Natural killer cell (primary cell): Measurements from ENCODE around the gene AKAP17A. TPM values are rescaled to one million over a fixed set of nuclear protein-coding genes. Genes with fewer than 3 reads are reported as not detected.
"Not testable (repeated sequence)": the region's sequence is repeated elsewhere in the genome, so short reads cannot be mapped to it uniquely, and the experiment has no call there.

ENCODE experiments used
- ATAC-seq, 3 donors: fragments of 150-1000 bp in 2 of 3; fragments of 200-7000 bp in 1 of 3; cut with Tn5 transposase; 1 replicate in 1 of 3; 2 replicates in 2 of 3; pipeline ENCODE4 v1.10.0; 2021; ENCODE audit warnings: mild to moderate bottlenecking in 2 of 3, moderate library complexity in 2 of 3
- DNase-seq, 2 donors: peaks; one replicate each; pipeline versions ENCODE4 v3.0.0 to v3.0.0-alpha.2; 2013 to 2021; ENCODE audit warnings: mixed read lengths in 1 of 2
- H3K27ac ChIP-seq: one replicate; pipeline ENCODE4 v1.5.1; 2013; ENCODE audit warnings: mild to moderate bottlenecking, low read length
- H3K27me3 ChIP-seq: one replicate; pipeline ENCODE4 v1.6.1; 2013; ENCODE audit warnings: low read length; ENCODE audit not compliant: control insufficient read depth, insufficient read depth
- H3K36me3 ChIP-seq: one replicate; pipeline ENCODE4 v1.6.1; 2013; ENCODE audit warnings: low read length; ENCODE audit not compliant: control insufficient read depth, insufficient read depth
- H3K4me1 ChIP-seq: one replicate; pipeline ENCODE4 v1.6.1; 2013; ENCODE audit warnings: low read length; ENCODE audit not compliant: control insufficient read depth, insufficient read depth
- H3K4me3 ChIP-seq: one replicate; pipeline ENCODE4 v1.5.1; 2013; ENCODE audit warnings: low read length
- H3K9me3 ChIP-seq: one replicate; pipeline ENCODE4 v1.6.1; 2013; ENCODE audit warnings: low read length; ENCODE audit not compliant: control insufficient read depth, insufficient read depth
- H3K27ac Mint-ChIP-seq, 2 donors: one replicate each; pipeline ENCODE4 v1.8.0; 2022; ENCODE audit warnings: mild to moderate bottlenecking in 2 of 2, mixed read lengths in 2 of 2, moderate library complexity in 1 of 2
- H3K27me3 Mint-ChIP-seq, 2 donors: one replicate each; pipeline ENCODE4 v1.8.0; 2022; ENCODE audit warnings: low read depth in 2 of 2, mixed read lengths in 2 of 2
- H3K36me3 Mint-ChIP-seq: one replicate; pipeline ENCODE4 v1.8.0; 2022; ENCODE audit warnings: mixed read lengths
- H3K4me1 Mint-ChIP-seq, 2 donors: one replicate each; pipeline ENCODE4 v1.8.0; 2022; ENCODE audit warnings: mixed read lengths in 2 of 2
- H3K4me3 Mint-ChIP-seq: one replicate; pipeline ENCODE4 v1.8.0; 2022; ENCODE audit warnings: mild to moderate bottlenecking, moderate library complexity, mixed read lengths
- H3K9me3 Mint-ChIP-seq, 2 donors: one replicate each; pipeline ENCODE4 v1.8.0; 2022; ENCODE audit warnings: mixed read lengths in 2 of 2
- CTCF ChIP-seq: fragments of 200-600 bp; IDR thresholded peaks from one replicate; pipeline ENCODE4 v1.8.0; 2022; ENCODE audit warnings: antibody characterized with exemption
- WGBS: methylation state at CpG from one replicate; pipeline ENCODE4 v1.1.7; 2013; ENCODE audit warnings: missing lambda C conversion rate; ENCODE audit not compliant: insufficient coverage; 5-methylcytosine and 5-hydroxymethylcytosine counted together
- intact Hi-C: fragments of 100-400 bp; cut with micrococcal nuclease; formaldehyde crosslinking; loops from one replicate; pipeline ENCODE4 v1.14.2; 2022
- total RNA-seq, 4 donors: library from RNA; stranded (reverse); fragments of 120-200 nt in 1 of 4; gene quantifications; one replicate each; pipeline versions ENCODE4 v1.2.3 to v1.2.4, GENCODE V29; 2013 to 2022

Gene AKAP17A
- total RNA-seq, 3 donors from 2014 or later (not counting 1 experiment from before 2014, with no cell fraction given): 120 to 141 (median 121) TPM

GRCh38 chrX:1555370-1555769 is 36.0 kb upstream of the AKAP17A start:
- Histone ChIP-seq H3K36me3 (no peaks in the 10 kb centered on the region), H3K9me3 (peaks cover 5% of the 10 kb centered on the region), H3K27ac (peak overlapping the region; percentile 94), H3K4me1 (peaks cover 48% of the 10 kb centered on the region), H3K27me3 (no peaks in the 10 kb centered on the region), H3K4me3 (no peak overlapping the region)
- WGBS: 89% methylated on average over 6 of the region's 6 CpGs
- DNase-seq (no peak), ATAC-seq (no peak)
- Mint-ChIP-seq H3K4me1 (peaks cover 26 to 33% of the 10 kb centered on the region in 2 donors), H3K4me3 (peak overlapping the region; percentile 74), H3K27me3 (no peaks in the 10 kb centered on the region), H3K27ac (peak overlapping the region; percentile 85 to 89), H3K9me3 (peaks cover 0 to 6% of the 10 kb centered on the region in 2 donors), H3K36me3 (no peaks in the 10 kb centered on the region)
- TF ChIP-seq CTCF: no peak
- intact Hi-C loops: no loop called here

GRCh38 chrX:1557442-1557841 is 34.0 kb upstream of the AKAP17A start:
- intact Hi-C loops, ATAC-seq, H3K27ac Mint-ChIP-seq, DNase-seq, H3K27me3 ChIP-seq, H3K9me3 Mint-ChIP-seq, H3K36me3 Mint-ChIP-seq, H3K27ac ChIP-seq, H3K9me3 ChIP-seq, H3K36me3 ChIP-seq, H3K27me3 Mint-ChIP-seq, H3K4me3 ChIP-seq, H3K4me3 Mint-ChIP-seq: not testable (repeated sequence)
- H3K4me1 ChIP-seq: peaks cover 48% of the 10 kb centered on the region
- peaks cover 16 to 22% of the 10 kb centered on the region in 2 donors for H3K4me1 Mint-ChIP-seq

GRCh38 chrX:1558761-1559468 is 32.5 kb upstream of the AKAP17A start:
- Histone ChIP-seq H3K4me1 (peaks cover 35% of the 10 kb centered on the region), H3K36me3 (no peaks in the 10 kb centered on the region), H3K4me3 (no peak overlapping the region), H3K27ac (no peak overlapping the region), H3K27me3 (no peaks in the 10 kb centered on the region), H3K9me3 (peaks cover 5% of the 10 kb centered on the region)
- H3K27ac Mint-ChIP-seq: no peak overlapping the region
- no peaks in the 10 kb centered on the region for H3K9me3 Mint-ChIP-seq
- TF ChIP-seq CTCF: no peak
- H3K4me1 Mint-ChIP-seq: peaks cover 15 to 16% of the 10 kb centered on the region in 2 donors
- no peak for ATAC-seq
- 97% methylated on average over 13 of the region's 13 CpGs for WGBS
- intact Hi-C loops: no loop called here
- DNase-seq: no peak
- no peaks in the 10 kb centered on the region for H3K27me3 Mint-ChIP-seq
- H3K36me3 Mint-ChIP-seq: no peaks in the 10 kb centered on the region
- no peak overlapping the region for H3K4me3 Mint-ChIP-seq

GRCh38 chrX:1561164-1561563 is 30.2 kb upstream of the AKAP17A start:
- Mint-ChIP-seq H3K4me1 (no peaks in the 10 kb centered on the region), H3K4me3 (no peak overlapping the region), H3K27me3 (no peaks in the 10 kb centered on the region), H3K27ac (no peak overlapping the region), H3K36me3 (no peaks in the 10 kb centered on the region), H3K9me3 (no peaks in the 10 kb centered on the region)
- no peaks in the 10 kb centered on the region for H3K27me3 ChIP-seq
- ATAC-seq: no peak
- H3K4me1 ChIP-seq: peaks cover 17% of the 10 kb centered on the region
- H3K4me3 ChIP-seq: no peak overlapping the region
- H3K27ac ChIP-seq: no peak overlapping the region
- intact Hi-C loops: no loop called here
- DNase-seq: no peak
- WGBS: 44% methylated on average over 2 of the region's 2 CpGs
- H3K9me3 ChIP-seq: no peaks in the 10 kb centered on the region
- no peaks in the 10 kb centered on the region for H3K36me3 ChIP-seq
- no peak for TF ChIP-seq CTCF

GRCh38 chrX:1564077-1564476 is 27.3 kb upstream of the AKAP17A start:
- DNase-seq, ATAC-seq, H3K27ac ChIP-seq, H3K27me3 Mint-ChIP-seq, H3K9me3 ChIP-seq, H3K27ac Mint-ChIP-seq, H3K36me3 Mint-ChIP-seq, H3K36me3 ChIP-seq, H3K4me3 ChIP-seq, H3K4me1 Mint-ChIP-seq, H3K27me3 ChIP-seq, H3K4me3 Mint-ChIP-seq, H3K9me3 Mint-ChIP-seq, intact Hi-C loops: not testable (repeated sequence)
- peaks cover 13% of the 10 kb centered on the region for H3K4me1 ChIP-seq
- 91% methylated on average over 7 of the region's 7 CpGs for WGBS
